ENCODE data around the gene DTD1.

The DTD1 gene

GRCh38 chr20:18577942-18578341 lies 9.9 kb upstream of the DTD1 start:
- H3K36me3 ChIP-seq (ENCODE audit: control insufficient read depth, insufficient read depth, low read length), result no peaks in the 10 kb centered on the region
- no peak overlapping the region for H3K4me3 ChIP-seq (ENCODE audit: low read depth, low read length)
- H3K9ac ChIP-seq (ENCODE audit: low read depth, low read length), result no peak overlapping the region
- no peaks in the 10 kb centered on the region for H3K4me1 ChIP-seq (ENCODE audit: control insufficient read depth, insufficient read depth, low read length)
- H3K27me3 ChIP-seq (ENCODE audit: control insufficient read depth, insufficient read depth, low read length), result no peaks in the 10 kb centered on the region
- H3K9me3 ChIP-seq (ENCODE audit: control insufficient read depth, insufficient read depth, low read length), result no peaks in the 10 kb centered on the region

GRCh38 chr20:18578581-18578980 lies 9.3 kb upstream of the DTD1 start:
- no peak overlapping the region for H3K9ac ChIP-seq (ENCODE audit: low read depth, low read length)
- no peaks in the 10 kb centered on the region for H3K4me1 ChIP-seq (ENCODE audit: control insufficient read depth, insufficient read depth, low read length)
- H3K27me3 ChIP-seq (ENCODE audit: control insufficient read depth, insufficient read depth, low read length), result no peaks in the 10 kb centered on the region
- no peaks in the 10 kb centered on the region for H3K36me3 ChIP-seq (ENCODE audit: control insufficient read depth, insufficient read depth, low read length)
- H3K9me3 ChIP-seq (ENCODE audit: control insufficient read depth, insufficient read depth, low read length), result no peaks in the 10 kb centered on the region
- H3K4me3 ChIP-seq (ENCODE audit: low read depth, low read length), result no peak overlapping the region

- H3K27me3 ChIP-seq (ENCODE audit: control insufficient read depth, insufficient read depth, low read length), result no peaks in the 10 kb centered on the region
- no peaks in the 10 kb centered on the region for H3K9me3 ChIP-seq (ENCODE audit: control insufficient read depth, insufficient read depth, low read length)
- H3K4me1 ChIP-seq (ENCODE audit: control insufficient read depth, insufficient read depth, low read length), result no peaks in the 10 kb centered on the region
- no peak overlapping the region for H3K9ac ChIP-seq (ENCODE audit: low read depth, low read length)
- no peak overlapping the region for H3K4me3 ChIP-seq (ENCODE audit: low read depth, low read length)
- no peaks in the 10 kb centered on the region for H3K36me3 ChIP-seq (ENCODE audit: control insufficient read depth, insufficient read depth, low read length)
These were observed 7.8 kb upstream of the DTD1 start for GRCh38 chr20:18580012-18580411.

DNA sequence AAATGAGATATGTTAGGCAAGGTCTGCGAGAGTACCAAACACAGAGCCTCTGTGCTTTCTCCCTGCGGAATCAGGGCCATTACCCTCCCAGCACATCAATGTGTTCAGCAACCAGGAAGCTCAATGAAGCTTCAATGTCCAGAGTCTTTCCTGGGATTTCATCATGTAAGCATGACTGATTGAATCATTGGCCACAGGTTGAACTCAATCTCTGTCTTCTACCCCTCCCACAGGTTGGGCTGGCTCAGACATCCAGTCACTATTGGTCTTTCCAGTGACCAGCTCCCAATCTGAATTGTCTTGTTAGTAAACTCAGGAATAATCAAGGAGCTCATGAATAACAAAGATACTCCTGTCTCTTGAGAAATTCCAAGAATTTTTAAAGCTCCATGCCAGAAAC lies 2.7 kb upstream of the DTD1 start:
- no peaks in the 10 kb centered on the region for H3K36me3 ChIP-seq (ENCODE audit: control insufficient read depth, insufficient read depth, low read length)
- no peak overlapping the region for H3K9ac ChIP-seq (ENCODE audit: low read depth, low read length)
- H3K9me3 ChIP-seq (ENCODE audit: control insufficient read depth, insufficient read depth, low read length), result no peaks in the 10 kb centered on the region
- H3K4me1 ChIP-seq (ENCODE audit: control insufficient read depth, insufficient read depth, low read length), result peaks cover 3% of the 10 kb centered on the region
- no peak overlapping the region for H3K4me3 ChIP-seq (ENCODE audit: low read depth, low read length)
- H3K27me3 ChIP-seq (ENCODE audit: control insufficient read depth, insufficient read depth, low read length), result no peaks in the 10 kb centered on the region

DNA sequence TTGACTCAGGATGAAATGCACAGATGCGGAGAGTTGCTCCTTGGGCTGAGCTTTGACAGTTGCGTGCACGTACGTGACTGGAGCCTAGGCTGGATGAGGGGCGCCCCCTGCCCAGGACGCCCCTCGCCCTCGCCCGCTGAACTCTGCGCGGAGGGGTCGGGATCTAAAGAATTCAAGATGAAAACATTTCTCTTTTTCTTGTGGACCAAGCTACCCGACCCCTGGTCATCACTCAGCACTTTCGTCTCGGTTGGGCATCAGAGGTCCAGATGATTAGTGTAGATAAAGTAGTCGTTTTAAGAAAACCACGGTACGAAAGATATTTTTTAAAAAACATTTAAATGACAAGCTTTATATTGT lies 700 bp downstream of the DTD1 start:
- peak overlapping the region; percentile 85 for H3K4me3 ChIP-seq (ENCODE audit: low read depth, low read length)
- no peak overlapping the region for H3K9ac ChIP-seq (ENCODE audit: low read depth, low read length)
- no peaks in the 10 kb centered on the region for H3K36me3 ChIP-seq (ENCODE audit: control insufficient read depth, insufficient read depth, low read length)
- no peaks in the 10 kb centered on the region for H3K27me3 ChIP-seq (ENCODE audit: control insufficient read depth, insufficient read depth, low read length)
- peaks cover 3% of the 10 kb centered on the region for H3K4me1 ChIP-seq (ENCODE audit: control insufficient read depth, insufficient read depth, low read length)
- H3K9me3 ChIP-seq (ENCODE audit: control insufficient read depth, insufficient read depth, low read length), result no peaks in the 10 kb centered on the region

DNA sequence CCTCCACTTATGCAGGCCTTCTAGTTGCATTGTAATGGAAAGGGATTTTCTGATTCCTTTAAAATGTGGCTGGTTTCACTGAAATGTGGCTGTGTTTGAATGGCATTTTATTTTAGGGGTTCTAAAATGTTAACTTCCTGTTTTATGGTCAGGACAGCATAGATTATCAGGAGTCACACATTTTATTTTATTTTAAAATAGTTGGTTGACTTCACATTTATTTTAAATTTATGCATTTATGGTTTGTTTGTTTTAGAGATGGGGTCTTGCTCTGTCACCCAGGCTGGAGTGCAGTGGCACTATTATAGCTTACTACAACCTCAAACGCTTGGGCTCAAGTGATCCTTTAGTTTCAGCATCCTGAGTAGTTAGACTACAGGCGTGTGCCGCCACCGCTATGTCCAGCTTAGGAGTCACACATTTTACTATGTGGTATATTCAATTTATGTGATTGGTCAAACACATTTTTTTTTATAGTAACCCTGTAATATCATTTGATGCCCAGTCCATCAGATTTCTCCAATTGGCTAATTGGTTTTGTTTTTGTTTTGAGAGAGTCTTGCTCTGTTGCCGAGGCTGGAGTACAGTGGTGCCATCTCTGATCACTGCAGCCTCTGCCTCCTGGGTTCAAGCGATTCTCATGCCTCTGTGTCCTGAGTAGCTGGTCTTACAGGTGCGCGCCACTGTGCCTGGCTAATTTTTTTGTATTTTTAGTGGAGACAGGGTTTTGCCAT lies 2.3 kb downstream of the DTD1 start:
- Histone ChIP-seq H3K36me3 (ENCODE audit: control insufficient read depth, insufficient read depth, low read length) (no peaks in the 10 kb centered on the region), H3K4me3 (ENCODE audit: low read depth, low read length) (no peak overlapping the region), H3K9me3 (ENCODE audit: control insufficient read depth, insufficient read depth, low read length) (no peaks in the 10 kb centered on the region), H3K4me1 (ENCODE audit: control insufficient read depth, insufficient read depth, low read length) (peaks cover 3% of the 10 kb centered on the region), H3K9ac (ENCODE audit: low read depth, low read length) (no peak overlapping the region), H3K27me3 (ENCODE audit: control insufficient read depth, insufficient read depth, low read length) (no peaks in the 10 kb centered on the region)

GRCh38 chr20:18596270-18596669 lies 8.4 kb downstream of the DTD1 start:
- no peak overlapping the region for H3K4me3 ChIP-seq (ENCODE audit: low read depth, low read length)
- no peaks in the 10 kb centered on the region for H3K36me3 ChIP-seq (ENCODE audit: control insufficient read depth, insufficient read depth, low read length)
- no peak overlapping the region for H3K9ac ChIP-seq (ENCODE audit: low read depth, low read length)
- H3K9me3 ChIP-seq (ENCODE audit: control insufficient read depth, insufficient read depth, low read length), result no peaks in the 10 kb centered on the region
- H3K4me1 ChIP-seq (ENCODE audit: control insufficient read depth, insufficient read depth, low read length), result no peaks in the 10 kb centered on the region
- H3K27me3 ChIP-seq (ENCODE audit: control insufficient read depth, insufficient read depth, low read length), result no peaks in the 10 kb centered on the region

- Histone ChIP-seq H3K27me3 (ENCODE audit: control insufficient read depth, insufficient read depth, low read length) (no peaks in the 10 kb centered on the region), H3K4me1 (ENCODE audit: control insufficient read depth, insufficient read depth, low read length) (no peaks in the 10 kb centered on the region), H3K4me3 (ENCODE audit: low read depth, low read length) (no peak overlapping the region), H3K9ac (ENCODE audit: low read depth, low read length) (no peak overlapping the region), H3K36me3 (ENCODE audit: control insufficient read depth, insufficient read depth, low read length) (no peaks in the 10 kb centered on the region), H3K9me3 (ENCODE audit: control insufficient read depth, insufficient read depth, low read length) (no peaks in the 10 kb centered on the region)
These were observed 21.9 kb downstream of the DTD1 start for GRCh38 chr20:18609741-18610140.

GRCh38 chr20:18611492-18611891 lies 23.6 kb downstream of the DTD1 start:
- no peaks in the 10 kb centered on the region for H3K36me3 ChIP-seq (ENCODE audit: control insufficient read depth, insufficient read depth, low read length)

DNA sequence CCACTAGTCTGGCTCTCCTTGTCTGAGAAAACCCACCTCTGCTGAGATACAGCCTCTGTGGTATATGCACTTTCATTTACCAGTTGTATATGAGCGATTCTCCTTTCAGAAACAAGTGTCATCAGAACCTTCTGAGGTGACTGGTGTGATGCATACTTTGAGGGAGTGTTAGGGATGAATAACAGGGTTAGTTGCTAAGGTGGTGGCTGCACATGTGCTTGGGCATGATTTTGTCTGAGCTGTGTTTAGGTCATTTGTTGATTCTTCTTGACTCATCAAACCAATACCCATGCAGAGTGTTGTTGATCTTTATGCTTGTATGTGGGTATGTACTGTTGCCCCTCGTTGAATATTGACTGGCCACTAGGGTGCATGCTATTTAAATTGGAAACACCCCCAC lies 25.7 kb downstream of the DTD1 start:
- Histone ChIP-seq H3K4me3 (ENCODE audit: low read depth, low read length) (no peak overlapping the region), H3K27me3 (ENCODE audit: control insufficient read depth, insufficient read depth, low read length) (no peaks in the 10 kb centered on the region), H3K4me1 (ENCODE audit: control insufficient read depth, insufficient read depth, low read length) (no peaks in the 10 kb centered on the region), H3K9me3 (ENCODE audit: control insufficient read depth, insufficient read depth, low read length) (no peaks in the 10 kb centered on the region), H3K36me3 (ENCODE audit: control insufficient read depth, insufficient read depth, low read length) (no peaks in the 10 kb centered on the region), H3K9ac (ENCODE audit: low read depth, low read length) (no peak overlapping the region)

More at GRCh38 chr20:18611492-18611891, 23.6 kb downstream of the DTD1 start:
- Histone ChIP-seq H3K9ac (ENCODE audit: low read depth, low read length) (no peak overlapping the region), H3K4me1 (ENCODE audit: control insufficient read depth, insufficient read depth, low read length) (no peaks in the 10 kb centered on the region), H3K9me3 (ENCODE audit: control insufficient read depth, insufficient read depth, low read length) (no peaks in the 10 kb centered on the region), H3K4me3 (ENCODE audit: low read depth, low read length) (no peak overlapping the region), H3K27me3 (ENCODE audit: control insufficient read depth, insufficient read depth, low read length) (no peaks in the 10 kb centered on the region)

- H3K9ac ChIP-seq (ENCODE audit: low read depth, low read length), result no peak overlapping the region
- H3K9me3 ChIP-seq (ENCODE audit: control insufficient read depth, insufficient read depth, low read length), result no peaks in the 10 kb centered on the region
- H3K4me1 ChIP-seq (ENCODE audit: control insufficient read depth, insufficient read depth, low read length), result no peaks in the 10 kb centered on the region
- H3K4me3 ChIP-seq (ENCODE audit: low read depth, low read length), result no peak overlapping the region
- H3K27me3 ChIP-seq (ENCODE audit: control insufficient read depth, insufficient read depth, low read length), result no peaks in the 10 kb centered on the region
- no peaks in the 10 kb centered on the region for H3K36me3 ChIP-seq (ENCODE audit: control insufficient read depth, insufficient read depth, low read length)
These were observed 26.4 kb downstream of the DTD1 start for GRCh38 chr20:18614244-18614643.

DNA sequence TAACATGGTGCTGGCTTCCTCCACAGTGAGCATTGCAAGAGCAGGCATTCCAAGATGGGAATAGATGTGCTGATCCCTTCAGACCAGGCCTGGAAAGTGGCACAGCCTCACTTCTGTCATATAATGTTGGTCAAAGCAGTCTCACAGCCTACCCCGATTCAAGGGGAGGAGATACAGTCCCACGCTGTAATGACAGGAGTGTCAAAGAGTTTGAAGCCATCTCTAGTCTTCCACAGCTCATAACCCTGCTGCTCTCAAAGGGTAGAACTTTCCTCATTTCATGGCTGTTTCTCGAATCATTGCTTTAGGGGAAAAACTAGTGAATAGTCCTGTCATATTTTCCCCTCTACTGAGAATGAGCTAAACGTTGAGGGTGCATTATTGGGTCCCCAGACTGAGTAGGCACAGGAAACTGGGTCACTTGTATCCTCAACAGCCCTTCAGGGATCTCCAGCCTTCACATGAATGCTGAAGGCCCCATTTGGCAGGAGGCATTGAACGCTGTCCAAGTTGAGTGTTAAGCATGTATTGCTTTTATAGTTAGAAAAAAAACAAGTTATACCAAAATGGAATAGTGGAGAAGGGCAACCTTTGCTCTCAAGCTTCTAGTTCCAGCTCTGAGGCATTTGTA lies 27.3 kb downstream of the DTD1 start:
- Histone ChIP-seq H3K36me3 (ENCODE audit: control insufficient read depth, insufficient read depth, low read length) (no peaks in the 10 kb centered on the region), H3K9ac (ENCODE audit: low read depth, low read length) (no peak overlapping the region), H3K27me3 (ENCODE audit: control insufficient read depth, insufficient read depth, low read length) (no peaks in the 10 kb centered on the region), H3K9me3 (ENCODE audit: control insufficient read depth, insufficient read depth, low read length) (no peaks in the 10 kb centered on the region), H3K4me1 (ENCODE audit: control insufficient read depth, insufficient read depth, low read length) (no peaks in the 10 kb centered on the region), H3K4me3 (ENCODE audit: low read depth, low read length) (no peak overlapping the region)

Measured in iPS-15b (cell line).